Adrenal gland (tissue), 12 donors: Measurements from ENCODE around the gene TMEM117. TPM values are rescaled to one million over a fixed set of nuclear protein-coding genes. Genes with fewer than 3 reads are reported as not detected.

Experiments
- DNase-seq, 7 donors: peaks; one replicate each; pipeline ENCODE4 v3.0.0-alpha.2; 2019 to 2020
- H3K27ac ChIP-seq, 5 donors: fragments of 200-600 bp; sonication (generic) in 4 of 5; 1 replicate in 3 of 5; 2 replicates in 2 of 5; pipeline versions ENCODE4 v1.5.1 to v1.8.0; 2016 to 2020; ENCODE audit warnings: mild to moderate bottlenecking in 1 of 5
- H3K27me3 ChIP-seq: fragments of 200-600 bp; 2 replicates; pipeline ENCODE4 v1.8.0; 2021
- H3K36me3 ChIP-seq, 2 donors: fragments of 200-600 bp; replicated peaks in 1 of 2; 1 replicate in 1 of 2; 2 replicates in 1 of 2; pipeline versions ENCODE4 v1.5.1 to v1.8.0; 2018 to 2022
- H3K4me1 ChIP-seq, 2 donors: fragments of 200-600 bp; replicated peaks in 1 of 2; 1 replicate in 1 of 2; 2 replicates in 1 of 2; pipeline versions ENCODE4 v1.5.1 to v1.8.0; 2018 to 2021
- H3K4me3 ChIP-seq, 4 donors: fragments of 200-600 bp; sonication (generic) in 3 of 4; one replicate each; pipeline ENCODE4 v1.5.1; 2016 to 2018
- H3K9me3 ChIP-seq, 3 donors: fragments of 200-600 bp; sonication (generic) in 1 of 3; replicated peaks in 1 of 3; 1 replicate in 2 of 3; 2 replicates in 1 of 3; pipeline versions ENCODE4 v1.5.1 to v1.8.0; 2016 to 2021
- CTCF ChIP-seq, 6 experiments: fragments of 450-650 bp in 4 of 6; fragments of 200-600 bp in 2 of 6; sonication (generic) in 1 of 6; IDR thresholded peaks; 1 replicate in 5 of 6; 2 replicates in 1 of 6; pipeline versions ENCODE4 v1.5.1 to v1.8.0; 2016 to 2021; ENCODE audit warnings: antibody characterized with exemption in 6 of 6, mild to moderate bottlenecking in 2 of 6, moderate library complexity in 1 of 6
- POLR2A ChIP-seq, 2 donors: fragments of 450-650 bp; IDR thresholded peaks; one replicate each; pipeline ENCODE4 v1.6.1; 2017; ENCODE audit warnings: antibody characterized with exemption in 2 of 2, mild to moderate bottlenecking in 2 of 2, moderate library complexity in 1 of 2
- WGBS, 4 donors: extraction: QIAGEN DNeasy Blood & Tissue Kit in 2 of 4; methylation state at CpG; one replicate each; pipeline versions ENCODE4 v1.1.5 to v1.1.7; 2013 to 2017; 5-methylcytosine and 5-hydroxymethylcytosine counted together
- intact Hi-C, 2 donors: fragments of 100-400 bp; cut with DNase I; formaldehyde crosslinking; loops; one replicate each; pipeline versions ENCODE4 v1.14.1 to v1.15.0; 2022 to 2023
- polyA plus RNA-seq, 3 donors: library from polyadenylated mRNA; stranded (reverse); fragments of 200-250 nt in 2 of 3; fragments of 350-450 nt in 1 of 3; fragmentation: Illumina TruSeq in 1 of 3; extraction: RNeasy Lipid Tissue Mini Kit (QIAGEN cat#74804) in 1 of 3; gene quantifications; one replicate each; pipeline ENCODE4 v1.2.3, GENCODE V29; 2013 to 2014
- total RNA-seq, 9 donors: library from RNA; depleted of rRNA in 4 of 9; stranded (reverse); fragments of >200 nt in 4 of 9; fragments of 120-200 nt in 1 of 9; fragmentation: NEBNext Ultra II Directional in 1 of 9; extraction: Animal tissue kit (Norgen Biotek cat#: 25700) in 1 of 9; gene quantifications; one replicate each; pipeline versions ENCODE4 v1.1.0 to v1.2.4, GENCODE V29; 2013 to 2023
- donor health status: healthy with polysubstance abuse.
- donor health status: Bipolar disorder and iron deficiency.
- donor health status: DM: yes; HTN: yes; CAD: no.
- donor health status: DM: no; HTN: no; CAD: no.
- donor health status: DM: no; HTN: no; CAD: no.
- donor health status: DM: yes; HTN: yes; CAD: no.

TMEM117 gene
- total and polyA plus RNA-seq, 12 donors = 1.9 to 38.5 (median 6.7) TPM

- TF ChIP-seq POLR2A (IDR thresholded peaks at IDR 0.05) (no peak), CTCF (IDR thresholded peaks at IDR 0.05) (no peak)
- H3K9me3 ChIP-seq = no peaks in the 10 kb centered on the region
- no peaks in the 10 kb centered on the region for H3K27me3 ChIP-seq
- no peak overlapping the region for H3K27ac ChIP-seq
- H3K4me3 ChIP-seq = no peak overlapping the region
- intact Hi-C loops = no loop called here
- WGBS, 4 donors = 90 to 96% (median 94%) methylated on average over 6 of the region's 6 CpGs
- no peaks in the 10 kb centered on the region for H3K4me1 ChIP-seq
- DNase-seq = no peak
- no peaks in the 10 kb centered on the region for H3K36me3 ChIP-seq
Measured at GRCh38 chr12:44259890-44260289, 424.0 kb downstream of the TMEM117 start.

- WGBS, 4 donors = 85 to 100% (median 96%) methylated on average over 1 of the region's 1 CpG
- intact Hi-C loops = no loop called here
- no peak for TF ChIP-seq POLR2A (IDR thresholded peaks at IDR 0.05)
- TF ChIP-seq CTCF (IDR thresholded peaks at IDR 0.05) = no peak
Measured at GRCh38 chr12:44260581-44260980, 424.7 kb downstream of the TMEM117 start.

GRCh38 chr12:44285321-44285960 lies 449.6 kb downstream of the TMEM117 start:
- H3K4me1 ChIP-seq = no peaks in the 10 kb centered on the region
- no peak overlapping the region for H3K27ac ChIP-seq
- H3K36me3 ChIP-seq = no peaks in the 10 kb centered on the region
- TF ChIP-seq POLR2A (IDR thresholded peaks at IDR 0.05) (no peak), CTCF (IDR thresholded peaks at IDR 0.05) (no peak)
- WGBS, 4 donors = 47 to 59% (median 54%) methylated on average over 3 of the region's 3 CpGs
- no peak for DNase-seq
- H3K27me3 ChIP-seq = no peaks in the 10 kb centered on the region
- no peaks in the 10 kb centered on the region for H3K9me3 ChIP-seq
- H3K4me3 ChIP-seq = no peak overlapping the region
- intact Hi-C loops = no loop called here

More at GRCh38 chr12:44260581-44260980, 424.7 kb downstream of the TMEM117 start:
- DNase-seq = no peak
- no peak overlapping the region for H3K27ac ChIP-seq
- no peaks in the 10 kb centered on the region for H3K4me1 ChIP-seq
- no peak overlapping the region for H3K4me3 ChIP-seq
- H3K9me3 ChIP-seq = no peaks in the 10 kb centered on the region
- H3K36me3 ChIP-seq = no peaks in the 10 kb centered on the region
- H3K27me3 ChIP-seq = no peaks in the 10 kb centered on the region

DNA sequence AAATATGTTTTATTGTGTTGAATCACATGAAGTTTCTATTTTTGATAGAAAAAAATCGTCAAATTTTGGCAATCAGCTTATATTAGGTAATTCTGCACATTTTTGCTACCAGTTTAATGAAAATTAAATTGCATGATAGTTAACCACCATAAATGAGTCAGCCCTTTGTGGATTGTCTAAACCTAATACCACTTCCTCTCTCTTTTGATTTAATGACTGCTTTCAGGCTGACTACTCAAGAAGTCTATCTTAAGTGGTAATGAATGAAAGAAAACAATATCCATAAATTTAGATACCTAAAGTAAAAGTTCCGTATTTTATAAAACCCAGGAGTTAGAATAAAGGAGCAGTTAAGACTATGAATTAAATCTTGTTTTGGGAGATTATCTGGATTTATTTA lies 450.5 kb downstream of the TMEM117 start:
- no peaks in the 10 kb centered on the region for H3K36me3 ChIP-seq
- TF ChIP-seq CTCF (IDR thresholded peaks at IDR 0.05) (no peak), POLR2A (IDR thresholded peaks at IDR 0.05) (no peak)
- whole genome bisulfite sequencing, 4 donors = 61 to 77% (median 67%) methylated on average over 2 of the region's 2 CpGs

More for the DNA sequence above, 450.5 kb downstream of the TMEM117 start:
- no peak overlapping the region for H3K4me3 ChIP-seq
- H3K9me3 ChIP-seq = no peaks in the 10 kb centered on the region
- no peaks in the 10 kb centered on the region for H3K4me1 ChIP-seq
- no peak for DNase-seq
- H3K27me3 ChIP-seq = no peaks in the 10 kb centered on the region
- intact Hi-C loops = no loop called here
- H3K27ac ChIP-seq = no peak overlapping the region
